CD4-positive, alpha-beta memory T cell (primary cell): ENCODE measurements around the gene UNC5A. TPM values are rescaled to one million over a fixed set of nuclear protein-coding genes. Genes with fewer than 3 reads are reported as not detected.

Experiments used
- CTCF ChIA-PET: fragments of 350-600 bp; sonication (Branson Sonifier 250); formaldehyde crosslinking; loops from one replicate; lab custom pipeline; 2021; ENCODE audit warnings: inconsistent platforms; ENCODE audit not compliant: partially characterized antibody; lab: Charles Lee
- POLR2A ChIA-PET: fragments of 350-600 bp; sonication (Branson Sonifier 250); formaldehyde crosslinking; loops from one replicate; lab custom pipeline; 2021; ENCODE audit not compliant: partially characterized antibody; lab: Charles Lee
- DNase-seq, 5 donors: peaks; one replicate each; pipeline versions ENCODE4 v3.0.0 to v3.0.0-alpha.2; 2020 to 2022; ENCODE audit warnings: mixed read lengths in 1 of 5
- H3K27ac ChIP-seq: one replicate; pipeline ENCODE4 v1.7.0; 2013; ENCODE audit warnings: low read depth, low read length
- H3K27me3 ChIP-seq: 2 replicates; pipeline ENCODE4 v1.7.0; 2013; ENCODE audit warnings: mild to moderate bottlenecking, low read length, moderate library complexity; ENCODE audit not compliant: insufficient read depth
- H3K36me3 ChIP-seq: 2 replicates; pipeline ENCODE4 v1.7.0; 2013; ENCODE audit warnings: mild to moderate bottlenecking, low read length, moderate library complexity; ENCODE audit not compliant: insufficient read depth
- H3K4me1 ChIP-seq: 2 replicates; pipeline ENCODE4 v1.7.0; 2013; ENCODE audit warnings: mild to moderate bottlenecking, low read length, moderate library complexity; ENCODE audit not compliant: insufficient read depth
- H3K4me3 ChIP-seq, 2 donors: one replicate each; pipeline ENCODE4 v1.7.0; 2013; ENCODE audit warnings: low read length in 2 of 2, mild to moderate bottlenecking in 1 of 2
- H3K9me3 ChIP-seq, 2 donors: one replicate each; pipeline ENCODE4 v1.7.0; 2013; ENCODE audit warnings: low read length in 2 of 2, control low read depth in 1 of 2; ENCODE audit not compliant: control insufficient read depth in 1 of 2
- H3K27ac Mint-ChIP-seq, 7 donors: one replicate each; pipeline ENCODE4 v1.8.0; 2020 to 2021; ENCODE audit warnings: mixed read lengths in 7 of 7, mild to moderate bottlenecking in 6 of 7, inconsistent platforms in 3 of 7, moderate library complexity in 3 of 7
- H3K27me3 Mint-ChIP-seq, 2 donors: one replicate each; pipeline ENCODE4 v1.8.0; 2020 to 2021; ENCODE audit warnings: mixed read lengths in 2 of 2
- H3K36me3 Mint-ChIP-seq, 2 donors: one replicate each; pipeline ENCODE4 v1.8.0; 2020 to 2021; ENCODE audit warnings: mixed read lengths in 2 of 2, inconsistent platforms in 1 of 2, mild to moderate bottlenecking in 1 of 2
- H3K4me1 Mint-ChIP-seq, 4 donors: one replicate each; pipeline ENCODE4 v1.8.0; 2020 to 2021; ENCODE audit warnings: mixed read lengths in 4 of 4, mild to moderate bottlenecking in 1 of 4
- H3K4me3 Mint-ChIP-seq, 8 donors: one replicate each; pipeline ENCODE4 v1.8.0; 2020 to 2021; ENCODE audit warnings: mixed read lengths in 8 of 8, mild to moderate bottlenecking in 7 of 8, moderate library complexity in 6 of 8, inconsistent platforms in 3 of 8
- H3K9me3 Mint-ChIP-seq, 8 donors: one replicate each; pipeline ENCODE4 v1.8.0; 2020 to 2021; ENCODE audit warnings: mixed read lengths in 8 of 8, mild to moderate bottlenecking in 5 of 8, inconsistent platforms in 3 of 8, moderate library complexity in 1 of 8
- intact Hi-C: fragments of 100-400 bp; cut with micrococcal nuclease; formaldehyde crosslinking; loops from one replicate; pipeline ENCODE4 v1.15.1; 2023
- polyA plus RNA-seq, 2 donors: library from polyadenylated mRNA; unstranded; fragments of 300-500 nt; fragmentation: Illumina TruSeq; gene quantifications; one replicate each; pipeline ENCODE4 v1.2.3, GENCODE V29; 2021
- total RNA-seq, 2 experiments: library from RNA; stranded (reverse); gene quantifications; one replicate each; pipeline ENCODE4 v1.2.3, GENCODE V29; 2021

UNC5A gene
- total and polyA plus RNA-seq, 4 experiments from 2014 or later: not detected

GRCh38 chr5:176823869-176824412 lies 13.6 kb downstream of the UNC5A start:
- H3K27ac ChIP-seq: no peak overlapping the region
- Mint-ChIP-seq H3K27me3 (peaks cover 18 to 30% of the 10 kb centered on the region in 2 donors), H3K27ac (no peak overlapping the region), H3K9me3 (no peaks in the 10 kb centered on the region), H3K36me3 (no peaks in the 10 kb centered on the region), H3K4me3 (no peak overlapping the region), H3K4me1 (peaks cover 0 to 6% (median 1%) of the 10 kb centered on the region in 4 donors)
- no peaks in the 10 kb centered on the region for H3K9me3 ChIP-seq
- no peak overlapping the region for H3K4me3 ChIP-seq
- POLR2A ChIA-PET: no interaction called here
- intact Hi-C loops: loop anchor here (10.0 kb wide), 1 partner anchor 159 kb away; no protein-coding TSS in a partner anchor
- DNase-seq: no peak
- no peaks in the 10 kb centered on the region for H3K4me1 ChIP-seq
- H3K27me3 ChIP-seq: peaks cover 5% of the 10 kb centered on the region
- CTCF ChIA-PET: no interaction called here
- H3K36me3 ChIP-seq: no peaks in the 10 kb centered on the region

- Mint-ChIP-seq H3K4me3 (no peak overlapping the region), H3K4me1 (peaks cover 0 to 2% (median 1%) of the 10 kb centered on the region in 4 donors), H3K27me3 (peaks cover 12 to 24% of the 10 kb centered on the region in 2 donors), H3K36me3 (no peaks in the 10 kb centered on the region), H3K9me3 (no peaks in the 10 kb centered on the region), H3K27ac (no peak overlapping the region)
- POLR2A ChIA-PET: no interaction called here
- Histone ChIP-seq H3K36me3 (no peaks in the 10 kb centered on the region), H3K27ac (no peak overlapping the region), H3K4me1 (no peaks in the 10 kb centered on the region), H3K27me3 (no peaks in the 10 kb centered on the region), H3K9me3 (no peaks in the 10 kb centered on the region), H3K4me3 (no peak overlapping the region)
- intact Hi-C loops: loop anchor here (10.0 kb wide), 1 partner anchor 160 kb away; no protein-coding TSS in a partner anchor
- CTCF ChIA-PET: no interaction called here
- no peak for DNase-seq
Measured at GRCh38 chr5:176824604-176825003, 14.2 kb downstream of the UNC5A start.

GRCh38 chr5:176825234-176825633 lies 14.9 kb downstream of the UNC5A start:
- Mint-ChIP-seq H3K4me1 (peaks cover 0 to 2% (median under 1%) of the 10 kb centered on the region in 4 donors), H3K27ac (no peak overlapping the region), H3K4me3 (no peak overlapping the region), H3K36me3 (no peaks in the 10 kb centered on the region), H3K27me3 (peaks cover 9 to 20% of the 10 kb centered on the region in 2 donors), H3K9me3 (peaks cover 0 to under 1% (median 0%) of the 10 kb centered on the region in 8 donors)
- H3K4me3 ChIP-seq: no peak overlapping the region
- H3K36me3 ChIP-seq: no peaks in the 10 kb centered on the region
- no peak for DNase-seq
- ChIA-PET CTCF (interaction anchor here (1.3 kb wide), 1 partner anchor 167 kb away, joined by 3 read pairs; no protein-coding TSS in a partner anchor), POLR2A (no interaction called here)
- no peaks in the 10 kb centered on the region for H3K4me1 ChIP-seq
- H3K27me3 ChIP-seq: no peaks in the 10 kb centered on the region
- no peaks in the 10 kb centered on the region for H3K9me3 ChIP-seq
- intact Hi-C loops: loop anchor here (10.0 kb wide), 1 partner anchor 160 kb away; no protein-coding TSS in a partner anchor
- H3K27ac ChIP-seq: no peak overlapping the region

GRCh38 chr5:176825957-176826356 lies 15.6 kb downstream of the UNC5A start:
- Histone ChIP-seq H3K4me3 (no peak overlapping the region), H3K4me1 (no peaks in the 10 kb centered on the region), H3K36me3 (no peaks in the 10 kb centered on the region), H3K27me3 (no peaks in the 10 kb centered on the region), H3K9me3 (no peaks in the 10 kb centered on the region), H3K27ac (no peak overlapping the region)
- DNase-seq: no peak
- no peaks in the 10 kb centered on the region for H3K36me3 Mint-ChIP-seq
- POLR2A ChIA-PET: no interaction called here
- peaks cover 0 to 3% (median under 1%) of the 10 kb centered on the region in 4 donors for H3K4me1 Mint-ChIP-seq
- H3K27me3 Mint-ChIP-seq: peaks cover 4 to 17% of the 10 kb centered on the region in 2 donors
- CTCF ChIA-PET: interaction anchor here (1.3 kb wide), 1 partner anchor 168 kb away, joined by 3 read pairs; no protein-coding TSS in a partner anchor
- no peak overlapping the region for H3K4me3 Mint-ChIP-seq
- intact Hi-C loops: loop anchor here (10.0 kb wide), 1 partner anchor 161 kb away; no protein-coding TSS in a partner anchor
- H3K9me3 Mint-ChIP-seq: peaks cover 0 to 2% (median 0%) of the 10 kb centered on the region in 8 donors
- H3K27ac Mint-ChIP-seq: no peak overlapping the region

- ChIA-PET POLR2A (no interaction called here), CTCF (no interaction called here)
- peaks cover 0 to 3% (median under 1%) of the 10 kb centered on the region in 4 donors for H3K4me1 Mint-ChIP-seq
- peaks cover 9 to 11% of the 10 kb centered on the region in 2 donors for H3K27me3 Mint-ChIP-seq
- H3K9me3 Mint-ChIP-seq: peaks cover 0 to 4% (median 0%) of the 10 kb centered on the region in 8 donors
- H3K4me3 Mint-ChIP-seq: no peak overlapping the region
- Histone ChIP-seq H3K27me3 (no peaks in the 10 kb centered on the region), H3K36me3 (no peaks in the 10 kb centered on the region), H3K9me3 (no peaks in the 10 kb centered on the region), H3K4me3 (no peak overlapping the region), H3K27ac (no peak overlapping the region), H3K4me1 (no peaks in the 10 kb centered on the region)
- intact Hi-C loops: loop anchor here (10.0 kb wide), 1 partner anchor 163 kb away; no protein-coding TSS in a partner anchor
- H3K27ac Mint-ChIP-seq: no peak overlapping the region
- DNase-seq: no peak
- H3K36me3 Mint-ChIP-seq: no peaks in the 10 kb centered on the region
Measured at GRCh38 chr5:176827736-176828414, 17.5 kb downstream of the UNC5A start.

- no peak overlapping the region for H3K27ac ChIP-seq
- intact Hi-C loops: loop anchor here (10.0 kb wide), 1 partner anchor 165 kb away; no protein-coding TSS in a partner anchor
- no peaks in the 10 kb centered on the region for H3K9me3 ChIP-seq
- ChIA-PET POLR2A (no interaction called here), CTCF (no interaction called here)
- Mint-ChIP-seq H3K4me1 (peaks cover 0 to 3% (median under 1%) of the 10 kb centered on the region in 4 donors), H3K27me3 (peaks cover 10 to 17% of the 10 kb centered on the region in 2 donors), H3K4me3 (no peak overlapping the region), H3K9me3 (peaks cover 0 to 4% (median under 1%) of the 10 kb centered on the region in 8 donors), H3K27ac (no peak overlapping the region), H3K36me3 (no peaks in the 10 kb centered on the region)
- H3K27me3 ChIP-seq: no peaks in the 10 kb centered on the region
- no peaks in the 10 kb centered on the region for H3K4me1 ChIP-seq
- H3K4me3 ChIP-seq: no peak overlapping the region
- DNase-seq: no peak
- no peaks in the 10 kb centered on the region for H3K36me3 ChIP-seq
Measured at GRCh38 chr5:176829320-176829719, 19.0 kb downstream of the UNC5A start.

GRCh38 chr5:176830422-176830994 lies 20.1 kb downstream of the UNC5A start:
- Histone ChIP-seq H3K27me3 (no peaks in the 10 kb centered on the region), H3K36me3 (no peaks in the 10 kb centered on the region), H3K4me3 (no peak overlapping the region), H3K27ac (no peak overlapping the region), H3K4me1 (no peaks in the 10 kb centered on the region), H3K9me3 (no peaks in the 10 kb centered on the region)
- no peak for DNase-seq
- Mint-ChIP-seq H3K4me3 (no peak overlapping the region), H3K4me1 (peaks cover 0 to 3% (median under 1%) of the 10 kb centered on the region in 4 donors), H3K27me3 (peaks cover 10 to 20% of the 10 kb centered on the region in 2 donors), H3K36me3 (no peaks in the 10 kb centered on the region), H3K9me3 (peaks cover 0 to 5% (median under 1%) of the 10 kb centered on the region in 8 donors), H3K27ac (peak overlapping the region in 2 of 7 donors; percentile 29 to 57)
- ChIA-PET POLR2A (no interaction called here), CTCF (no interaction called here)
- intact Hi-C loops: no loop called here
